Liver (tissue), 3 donors: ENCODE results near the gene SNRK.

Experiments
- CTCF ChIP-seq: fragments of 150-350 bp; IDR thresholded peaks from 2 replicates; pipeline ENCODE4 v1.5.1; 2017; ENCODE audit warnings: improper control_type of control experiment, low read depth, low read length; ENCODE audit not compliant: missing input control
- EGR1 ChIP-seq, 2 donors: IDR thresholded peaks; 2 replicates each; pipeline ENCODE4 v1.6.1; 2016 to 2018; ENCODE audit warnings: antibody characterized with exemption in 2 of 2, low read depth in 2 of 2
- RAD21 ChIP-seq, 2 donors: IDR thresholded peaks; 2 replicates each; pipeline ENCODE4 v1.6.1; 2016; ENCODE audit warnings: antibody characterized with exemption in 2 of 2, mild to moderate bottlenecking in 2 of 2
- REST ChIP-seq: IDR thresholded peaks from 2 replicates; pipeline ENCODE4 v1.6.1; 2016; ENCODE audit warnings: antibody characterized with exemption, mild to moderate bottlenecking
- SP1 ChIP-seq: IDR thresholded peaks from 2 replicates; pipeline ENCODE4 v1.6.1; 2018; ENCODE audit warnings: antibody characterized with exemption, mild to moderate bottlenecking
- TAF1 ChIP-seq: conservative IDR thresholded peaks from 2 replicates; pipeline ENCODE4 v1.6.1; 2016; ENCODE audit warnings: antibody characterized with exemption, mild to moderate bottlenecking
- YY1 ChIP-seq: IDR thresholded peaks from 2 replicates; pipeline ENCODE4 v1.6.1; 2016; ENCODE audit warnings: antibody characterized with exemption, mild to moderate bottlenecking
- donor health status: healthy.
- donor health status: healthy.

- TF ChIP-seq TAF1 (no peak), CTCF (no peak), EGR1 (IDR thresholded peaks at IDR 0.05; ENCODE audit: low read depth in 2 of 2) (no peak), SP1 (no peak), YY1 (no peak), REST (no peak), RAD21 (IDR thresholded peaks at IDR 0.05) (no peak)
These were observed 47.5 kb upstream of the SNRK start for GRCh38 chr3:43238801-43239200.
